ENCODE measurements around the gene BAZ1B.
"Not testable (repeated sequence)": the region's sequence is repeated elsewhere in the genome, so short reads cannot be mapped to it uniquely, and the experiment has no call there.

GRCh38 chr7:73481521-73481920 is 40.6 kb downstream of the BAZ1B start:
- not testable (repeated sequence) for TF ChIP-seq EZH2phosphoT487 (IDR thresholded peaks at IDR 0.05; ENCODE audit: borderline replicate concordance, low read depth, low read length); CTCF (conservative IDR thresholded peaks at IDR 0.05; ENCODE audit: low read length)

Data from OCI-LY7 (cell line).